PFSK-1 (cell line): ENCODE results near the gene KIDINS220.

Experiments
- FOXP2 ChIP-seq: optimal IDR thresholded peaks from 2 replicates; pipeline ENCODE3; 2011; ENCODE audit warnings: borderline replicate concordance, control low read depth, inconsistent platforms; ENCODE audit not compliant: insufficient read depth; ENCODE audit errors: extremely low read length, extremely low read depth
- POLR2AphosphoS5 ChIP-seq: IDR thresholded peaks from 2 replicates; pipeline ENCODE4 v1.6.1; 2012; ENCODE audit warnings: low read depth, mild to moderate bottlenecking, control low read depth, low read length, moderate library complexity
- SIN3A ChIP-seq: IDR thresholded peaks from 2 replicates; pipeline ENCODE4 v1.6.1; 2012; ENCODE audit warnings: mild to moderate bottlenecking, low read length, moderate library complexity, borderline replicate concordance; ENCODE audit not compliant: insufficient read depth
- TAF1 ChIP-seq: IDR thresholded peaks from 2 replicates; pipeline ENCODE4 v1.6.1; 2012; ENCODE audit warnings: low read length, control low read depth, borderline replicate concordance; ENCODE audit not compliant: insufficient read depth
- TF ChIP-seq, protein P1 (sequence below), 2 experiments: IDR thresholded peaks; 2 replicates each; pipeline versions ENCODE4 v1.6.1 to v1.8.0; 2011 to 2012; ENCODE audit warnings: low read depth in 2 of 2, low read length in 2 of 2, control low read depth in 1 of 2, inconsistent platforms in 1 of 2, mild to moderate bottlenecking in 1 of 2, moderate library complexity in 1 of 2; ENCODE audit not compliant: insufficient read depth in 1 of 2

KIDINS220 gene

DNA sequence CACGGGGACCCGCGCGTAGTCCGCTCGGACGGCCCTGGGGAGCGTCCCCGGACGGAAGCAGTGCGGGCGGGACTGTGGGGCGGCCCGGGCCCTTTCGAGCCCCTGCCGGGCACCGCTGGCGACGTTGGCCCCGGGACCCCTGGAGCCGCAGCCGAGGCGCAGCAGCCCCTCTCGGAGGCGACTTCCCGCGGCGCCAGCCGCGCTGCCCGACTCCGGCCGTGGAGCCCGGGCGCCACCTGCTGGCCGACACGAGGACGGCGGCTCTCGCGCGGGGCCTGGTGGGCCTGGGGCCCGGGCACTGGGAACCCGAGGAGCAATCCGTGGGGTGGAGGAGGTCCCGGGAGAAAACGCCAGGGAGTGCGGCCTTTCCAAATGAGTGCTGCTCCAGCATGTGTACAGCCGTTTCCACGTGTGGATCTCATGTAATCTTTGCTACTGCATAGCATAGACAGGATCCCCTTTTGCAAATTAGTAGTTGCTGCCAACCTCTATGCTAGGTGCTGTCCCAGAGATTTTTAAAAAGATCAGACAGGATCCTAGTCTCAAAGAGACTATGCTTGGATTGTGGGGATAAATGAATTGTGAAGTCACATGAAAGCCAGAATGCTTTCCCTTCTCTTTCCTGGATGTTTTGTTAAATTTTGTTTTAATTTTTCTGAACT is 151.6 kb downstream of the KIDINS220 start:
- TF ChIP-seq, protein P1, sequence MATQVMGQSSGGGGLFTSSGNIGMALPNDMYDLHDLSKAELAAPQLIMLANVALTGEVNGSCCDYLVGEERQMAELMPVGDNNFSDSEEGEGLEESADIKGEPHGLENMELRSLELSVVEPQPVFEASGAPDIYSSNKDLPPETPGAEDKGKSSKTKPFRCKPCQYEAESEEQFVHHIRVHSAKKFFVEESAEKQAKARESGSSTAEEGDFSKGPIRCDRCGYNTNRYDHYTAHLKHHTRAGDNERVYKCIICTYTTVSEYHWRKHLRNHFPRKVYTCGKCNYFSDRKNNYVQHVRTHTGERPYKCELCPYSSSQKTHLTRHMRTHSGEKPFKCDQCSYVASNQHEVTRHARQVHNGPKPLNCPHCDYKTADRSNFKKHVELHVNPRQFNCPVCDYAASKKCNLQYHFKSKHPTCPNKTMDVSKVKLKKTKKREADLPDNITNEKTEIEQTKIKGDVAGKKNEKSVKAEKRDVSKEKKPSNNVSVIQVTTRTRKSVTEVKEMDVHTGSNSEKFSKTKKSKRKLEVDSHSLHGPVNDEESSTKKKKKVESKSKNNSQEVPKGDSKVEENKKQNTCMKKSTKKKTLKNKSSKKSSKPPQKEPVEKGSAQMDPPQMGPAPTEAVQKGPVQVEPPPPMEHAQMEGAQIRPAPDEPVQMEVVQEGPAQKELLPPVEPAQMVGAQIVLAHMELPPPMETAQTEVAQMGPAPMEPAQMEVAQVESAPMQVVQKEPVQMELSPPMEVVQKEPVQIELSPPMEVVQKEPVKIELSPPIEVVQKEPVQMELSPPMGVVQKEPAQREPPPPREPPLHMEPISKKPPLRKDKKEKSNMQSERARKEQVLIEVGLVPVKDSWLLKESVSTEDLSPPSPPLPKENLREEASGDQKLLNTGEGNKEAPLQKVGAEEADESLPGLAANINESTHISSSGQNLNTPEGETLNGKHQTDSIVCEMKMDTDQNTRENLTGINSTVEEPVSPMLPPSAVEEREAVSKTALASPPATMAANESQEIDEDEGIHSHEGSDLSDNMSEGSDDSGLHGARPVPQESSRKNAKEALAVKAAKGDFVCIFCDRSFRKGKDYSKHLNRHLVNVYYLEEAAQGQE (IDR thresholded peaks at IDR 0.05; ENCODE audit: insufficient read depth in 1 of 2, low read depth in 2 of 2, low read length in 2 of 2): no peak
- TF ChIP-seq FOXP2 (no peak), POLR2AphosphoS5 (no peak), SIN3A (no peak), TAF1 (no peak)

DNA sequence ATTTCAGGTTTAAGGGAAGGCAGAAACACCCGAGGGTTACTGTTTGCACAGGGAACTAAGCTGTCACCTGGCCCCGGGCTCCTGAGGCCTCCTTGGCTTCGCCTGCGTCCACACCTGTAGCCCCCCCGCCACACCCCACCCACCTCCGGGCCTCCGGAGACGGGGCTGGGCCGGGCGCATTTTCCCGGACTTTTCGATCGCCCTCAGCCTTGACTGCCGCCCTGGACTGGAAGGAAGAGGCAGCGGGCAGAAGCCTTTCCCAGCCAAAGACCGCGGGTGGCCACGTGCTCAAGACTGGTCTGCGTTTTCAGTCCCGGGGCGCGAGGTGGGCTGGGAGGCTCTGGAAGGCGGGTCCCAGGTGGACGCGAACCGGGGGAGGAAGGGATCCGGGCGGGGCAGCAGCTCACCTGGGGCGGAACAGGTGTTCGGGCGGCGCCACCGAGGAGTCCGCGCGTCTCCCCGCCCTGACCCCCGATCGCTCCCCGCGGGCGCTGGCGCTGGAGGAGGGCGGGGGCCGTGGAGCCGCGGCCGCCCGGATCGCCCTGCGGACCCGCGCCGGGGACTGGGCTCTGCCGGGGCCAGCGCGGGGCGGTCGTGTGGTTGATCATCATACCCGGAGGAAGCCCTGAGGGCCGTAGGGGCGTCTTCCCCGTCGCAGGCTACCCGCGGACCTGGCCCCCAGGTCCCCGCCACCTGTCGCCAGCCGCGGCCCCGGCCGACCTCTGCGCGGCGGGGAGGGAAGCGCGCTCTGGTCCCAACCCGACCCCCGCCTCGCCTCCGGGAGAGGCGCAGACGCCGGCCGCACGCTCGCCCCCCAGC is 152.3 kb downstream of the KIDINS220 start:
- TF ChIP-seq SIN3A (no peak), FOXP2 (no peak), TAF1 (no peak), POLR2AphosphoS5 (no peak)
- TF ChIP-seq, protein P1 (IDR thresholded peaks at IDR 0.05; ENCODE audit: insufficient read depth in 1 of 2, low read depth in 2 of 2, low read length in 2 of 2): no peak

DNA sequence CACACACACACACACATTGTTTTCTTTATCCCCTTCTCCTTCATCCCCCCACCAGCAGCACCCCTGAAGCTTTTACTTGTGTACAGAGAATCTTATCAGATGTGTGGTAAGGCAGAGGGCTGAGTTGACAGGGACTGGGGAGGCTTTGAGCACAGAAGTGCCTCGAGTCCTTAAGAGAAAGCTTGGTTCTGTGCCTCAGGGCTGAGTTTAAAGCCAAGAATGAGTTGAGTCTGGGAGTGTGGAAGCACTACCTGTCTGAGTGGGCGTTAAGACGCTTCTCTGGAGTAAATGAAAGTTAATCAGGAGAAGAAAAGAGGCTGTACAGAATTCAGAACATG is 152.9 kb downstream of the KIDINS220 start:
- no peak for TF ChIP-seq FOXP2
- TF ChIP-seq, protein P1 (IDR thresholded peaks at IDR 0.05; ENCODE audit: insufficient read depth in 1 of 2, low read depth in 2 of 2, low read length in 2 of 2): no peak
- TF ChIP-seq POLR2AphosphoS5: no peak
- no peak for TF ChIP-seq TAF1
- TF ChIP-seq SIN3A: no peak

DNA sequence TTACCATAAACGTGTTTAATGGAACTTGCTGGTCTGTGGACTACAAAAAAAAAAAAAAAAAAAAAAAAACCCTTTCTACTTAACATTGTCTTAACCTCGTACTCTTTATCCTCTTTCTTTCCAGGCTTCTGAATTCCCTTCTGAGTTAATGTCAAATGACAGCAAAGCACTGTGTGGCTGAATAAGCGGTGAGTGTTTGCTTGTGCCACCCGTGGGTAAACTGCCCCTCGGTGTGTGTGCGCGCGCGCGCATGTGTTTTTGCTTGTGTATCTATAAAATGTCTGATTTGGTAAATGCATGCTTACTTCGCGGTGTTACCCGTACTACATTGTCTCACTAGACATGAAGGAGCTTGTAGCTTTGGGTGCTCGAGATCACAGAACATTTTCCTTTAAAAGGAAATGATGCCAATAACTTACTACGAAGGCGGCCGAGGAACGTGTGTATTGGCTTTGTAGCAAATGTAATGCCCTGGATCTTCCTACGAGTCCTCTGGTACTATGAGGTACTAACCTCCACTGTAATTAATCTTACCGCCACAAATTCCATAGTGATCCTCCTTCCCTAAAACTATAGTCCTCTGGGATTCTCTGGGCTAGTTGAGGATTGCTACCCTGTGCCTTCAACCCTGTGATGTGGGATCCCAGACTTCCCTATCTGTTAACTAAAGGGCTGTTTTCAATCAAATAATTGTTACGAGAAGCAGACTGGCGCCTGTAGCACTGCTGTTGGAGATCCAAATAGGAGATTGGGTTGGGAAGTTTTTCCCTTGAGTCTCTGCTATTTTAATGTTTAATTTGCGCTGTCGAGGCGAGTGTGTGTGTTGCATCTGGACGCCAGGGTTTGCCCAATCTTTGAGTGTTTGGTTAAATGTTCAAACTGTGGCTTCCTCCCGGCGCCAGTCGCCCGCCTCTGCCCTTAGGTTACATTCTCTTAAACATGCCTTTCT is 154.4 kb downstream of the KIDINS220 start:
- TF ChIP-seq TAF1: no peak
- TF ChIP-seq SIN3A: no peak
- no peak for TF ChIP-seq FOXP2
- TF ChIP-seq POLR2AphosphoS5: no peak
- TF ChIP-seq, protein P1 (IDR thresholded peaks at IDR 0.05; ENCODE audit: insufficient read depth in 1 of 2, low read depth in 2 of 2, low read length in 2 of 2): no peak
